GM12873 (cell line): ENCODE data around the gene SOCS4.

Source experiments
- CTCF ChIP-seq: IDR thresholded peaks from 2 replicates; pipeline ENCODE4 v1.5.1; 2012; ENCODE audit warnings: low read depth, mild to moderate bottlenecking, moderate library complexity, low read length, control low read depth; ENCODE audit not compliant: insufficient read depth; ENCODE audit errors: missing control alignments

Gene SOCS4

DNA sequence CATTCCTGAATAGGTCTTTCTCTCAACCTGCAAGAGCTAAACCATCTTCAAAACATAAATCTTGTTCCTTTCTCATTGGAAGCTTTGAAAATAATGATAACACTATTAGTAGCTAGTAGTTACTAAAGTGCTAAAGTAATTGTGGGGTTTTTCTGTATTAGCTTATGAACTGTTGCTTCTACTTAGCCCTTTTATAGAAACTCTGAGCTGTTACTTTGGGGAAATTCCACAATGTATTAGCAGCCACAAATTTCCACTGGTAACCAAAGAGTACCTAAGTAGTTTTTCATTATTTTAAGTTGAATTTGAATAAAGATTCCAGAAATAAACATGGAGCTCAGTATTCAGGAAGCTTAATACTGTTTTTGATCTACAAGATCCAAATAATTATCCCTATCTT lies 18.1 kb downstream of the SOCS4 start:
- TF ChIP-seq CTCF, result no peak

DNA sequence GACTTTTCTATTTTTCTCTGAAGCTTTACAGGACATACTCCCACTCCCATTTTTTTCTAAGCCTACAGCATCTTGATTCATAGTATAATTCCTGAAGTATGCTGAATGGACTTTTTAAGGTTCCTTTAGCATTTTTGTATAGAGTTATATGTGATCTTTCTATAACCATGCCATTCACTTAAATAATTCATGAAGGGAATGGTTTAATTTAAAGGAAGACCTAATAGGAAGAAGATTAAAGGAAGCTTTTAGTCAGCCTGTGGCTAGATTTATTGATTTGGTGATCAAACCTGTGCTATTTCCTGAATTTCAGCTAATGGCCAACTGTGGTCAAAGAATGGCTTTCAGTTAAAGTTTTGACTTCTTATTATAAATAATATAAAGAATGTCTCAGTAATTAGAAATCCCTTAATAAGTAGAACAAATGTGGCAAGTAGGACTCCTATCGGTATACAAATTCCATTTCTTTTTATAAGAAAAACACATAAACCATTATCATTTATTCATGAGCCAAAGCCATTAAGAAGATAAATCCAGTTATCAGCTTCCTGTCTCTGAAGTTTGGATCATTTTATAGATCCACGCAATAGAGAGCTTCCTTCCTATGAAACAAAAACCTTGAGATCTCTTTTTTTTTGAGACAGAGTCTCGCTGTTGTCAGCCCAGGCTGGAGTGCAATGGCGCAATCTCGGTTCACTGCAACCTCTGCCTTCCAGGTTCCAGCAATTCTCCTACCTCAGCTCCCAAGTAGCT lies 20.4 kb downstream of the SOCS4 start:
- no peak for TF ChIP-seq CTCF

DNA sequence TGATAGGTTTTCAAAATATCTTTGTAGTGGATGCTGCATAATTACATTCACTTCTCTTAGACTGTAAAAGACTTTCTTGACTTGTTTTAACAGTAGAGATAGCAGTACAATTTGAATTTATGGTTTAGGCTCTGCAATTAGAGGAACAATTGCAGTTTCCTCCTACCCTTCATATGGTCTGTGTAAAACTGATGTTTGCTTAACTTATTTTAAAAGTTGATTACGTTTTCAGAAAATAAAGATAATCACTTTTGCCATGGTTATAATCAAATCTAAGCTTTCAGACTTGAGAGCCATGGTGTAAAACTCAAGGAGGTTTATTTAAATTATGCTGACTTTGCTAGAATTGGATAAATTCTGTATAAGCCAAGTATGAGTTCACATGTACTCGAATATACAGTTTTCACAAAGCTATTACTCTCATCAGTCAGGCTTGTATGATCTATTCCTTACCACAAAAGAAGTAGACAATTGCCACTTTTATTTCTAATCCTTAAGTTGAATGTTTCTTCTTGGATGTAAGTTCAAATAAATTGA lies 21.9 kb downstream of the SOCS4 start:
- TF ChIP-seq CTCF, result no peak

- TF ChIP-seq CTCF, result no peak
Observed at GRCh38 chr14:55051165-55051422, 24.1 kb downstream of the SOCS4 start.

DNA sequence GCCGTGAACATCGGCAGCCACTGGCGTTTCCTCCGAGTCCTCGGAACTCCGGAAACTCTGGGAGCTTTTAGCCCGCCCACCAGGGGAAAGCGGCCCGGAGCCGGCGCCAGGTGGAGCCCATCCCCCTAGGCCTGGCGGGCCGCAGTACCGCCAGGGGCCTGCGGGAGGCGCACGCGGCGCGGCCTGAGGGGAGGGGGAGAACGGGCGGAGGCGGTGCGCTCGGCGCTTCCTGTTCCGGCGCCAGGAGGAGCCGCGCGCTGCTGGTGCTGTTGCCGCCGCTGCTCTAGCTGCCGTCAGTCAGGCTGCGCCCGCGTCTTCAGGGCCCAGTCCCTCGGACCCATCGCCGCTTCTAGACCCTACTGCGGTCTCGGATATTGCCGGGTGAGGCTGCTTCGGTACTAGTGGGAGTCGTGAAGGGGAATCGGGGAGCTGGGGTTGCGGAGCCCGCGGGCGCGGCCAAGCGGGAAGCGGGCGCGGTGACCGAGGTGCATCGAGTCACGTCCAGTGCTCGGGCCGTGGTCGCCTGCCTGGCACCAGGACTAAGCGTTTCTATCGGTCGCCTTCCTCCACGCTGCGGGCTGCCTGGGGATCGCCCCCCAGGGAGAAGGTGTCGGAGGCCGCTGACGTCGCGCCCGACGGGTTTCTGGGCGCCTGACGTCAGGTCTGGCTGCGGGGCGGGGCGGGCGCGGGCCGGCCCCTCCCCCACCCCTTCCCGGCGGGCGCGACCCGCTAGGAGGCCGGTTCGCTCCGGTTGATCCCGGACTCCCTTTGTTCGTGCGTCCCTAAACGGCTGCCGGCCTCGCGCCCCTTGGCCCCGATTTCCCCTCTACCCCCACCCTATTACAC lies 24.6 kb downstream of the SOCS4 start, which contains the start of gene MAPK1IP1L:
Gene MAPK1IP1L (plus strand): TSS at position 225 of the 846 bp plus-strand sequence. CDS start 10,037 bp downstream, outside the sequence.
- TF ChIP-seq CTCF, result peak; percentile 97

GRCh38 chr14:55052269-55052930 lies 25.4 kb downstream of the SOCS4 start:
- TF ChIP-seq CTCF, result no peak

- TF ChIP-seq CTCF, result no peak
Observed at GRCh38 chr14:55053018-55053417, 26.0 kb downstream of the SOCS4 start.
